ENCODE results near the gene ETV6.

ETV6 gene

DNA sequence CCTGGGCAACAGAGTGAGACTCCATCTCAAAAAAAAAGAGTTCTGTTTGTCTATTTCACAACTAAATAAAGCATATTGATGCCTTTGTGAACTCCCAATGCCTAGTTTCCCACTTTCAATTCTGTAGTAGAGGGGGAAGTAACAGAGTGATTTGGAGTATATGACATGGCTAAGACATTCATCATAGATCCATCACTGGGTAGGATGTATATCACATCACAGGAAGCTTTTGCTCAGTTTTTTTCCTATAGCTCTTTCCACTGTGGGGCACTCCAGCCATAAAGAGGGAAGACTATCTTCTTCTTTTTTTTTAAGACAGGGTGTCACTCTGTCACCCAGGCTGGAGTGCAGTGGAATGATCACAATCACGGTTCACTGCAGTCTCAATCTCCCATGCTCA is 267.3 kb downstream of the ETV6 start:
- CTCF ChIA-PET = no interaction called here
- DNase-seq (ENCODE audit: extremely low spot score) = no peak
- POLR2A ChIA-PET = no interaction called here
- no peak for TF ChIP-seq CTCF (IDR thresholded peaks at IDR 0.05; ENCODE audit: control extremely low read depth, extremely low read depth, low read depth, missing control alignments)

GRCh38 chr12:11917501-11917900 is 268.0 kb downstream of the ETV6 start:
- TF ChIP-seq CTCF (IDR thresholded peaks at IDR 0.05; ENCODE audit: control extremely low read depth, extremely low read depth, low read depth, missing control alignments) = no peak
- POLR2A ChIA-PET = no interaction called here
- DNase-seq (ENCODE audit: extremely low spot score) = no peak
- CTCF ChIA-PET = interaction anchor here (1.3 kb wide), 1 partner anchor 62 kb away, joined by 3 read pairs; no protein-coding TSS in a partner anchor

GRCh38 chr12:11920231-11920630 is 270.8 kb downstream of the ETV6 start:
- no peak for DNase-seq (ENCODE audit: extremely low spot score)
- TF ChIP-seq CTCF (IDR thresholded peaks at IDR 0.05; ENCODE audit: control extremely low read depth, extremely low read depth, low read depth, missing control alignments) = no peak
- ChIA-PET POLR2A (interaction anchor here (0.6 kb wide), 1 partner anchor 30 kb away, joined by 3 read pairs; no protein-coding TSS in a partner anchor), CTCF (interaction anchor here (1.4 to 2.0 kb wide), 2 partner anchors 12 to 13 kb away, joined by 4 to 7 read pairs; no protein-coding TSS in a partner anchor)

- CTCF ChIA-PET = interaction anchor here (1.4 kb wide), 1 partner anchor 42 kb away, joined by 3 read pairs; no protein-coding TSS in a partner anchor
- POLR2A ChIA-PET = no interaction called here
- no peak for TF ChIP-seq CTCF (IDR thresholded peaks at IDR 0.05; ENCODE audit: control extremely low read depth, extremely low read depth, low read depth, missing control alignments)
- DNase-seq (ENCODE audit: extremely low spot score) = no peak
Measured at GRCh38 chr12:11922361-11922760, 272.9 kb downstream of the ETV6 start.

DNA sequence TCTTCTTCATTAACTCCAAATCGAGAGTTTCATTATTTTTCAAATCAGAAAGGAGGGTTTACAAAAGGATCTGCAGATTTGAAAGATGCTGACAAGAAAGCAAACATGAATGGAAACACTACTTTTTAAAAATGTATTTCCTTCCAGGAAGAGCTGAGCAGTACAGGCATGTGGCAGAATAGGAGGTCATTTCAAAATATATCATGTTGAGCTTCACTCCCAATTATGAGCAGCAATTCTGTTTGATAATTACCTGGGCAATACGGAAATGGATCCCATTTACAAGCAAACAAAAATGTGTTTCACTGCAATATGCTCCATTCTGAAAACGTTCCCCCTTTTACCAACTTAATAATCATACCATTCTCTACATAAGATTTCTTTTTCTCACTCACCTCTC is 273.6 kb downstream of the ETV6 start:
- CTCF ChIA-PET = interaction anchor here (0.7 kb wide), 1 partner anchor 25 kb away, joined by 4 read pairs; no protein-coding TSS in a partner anchor
- no peak for TF ChIP-seq CTCF (IDR thresholded peaks at IDR 0.05; ENCODE audit: control extremely low read depth, extremely low read depth, low read depth, missing control alignments)
- no peak for DNase-seq (ENCODE audit: extremely low spot score)
- POLR2A ChIA-PET = no interaction called here

DNA sequence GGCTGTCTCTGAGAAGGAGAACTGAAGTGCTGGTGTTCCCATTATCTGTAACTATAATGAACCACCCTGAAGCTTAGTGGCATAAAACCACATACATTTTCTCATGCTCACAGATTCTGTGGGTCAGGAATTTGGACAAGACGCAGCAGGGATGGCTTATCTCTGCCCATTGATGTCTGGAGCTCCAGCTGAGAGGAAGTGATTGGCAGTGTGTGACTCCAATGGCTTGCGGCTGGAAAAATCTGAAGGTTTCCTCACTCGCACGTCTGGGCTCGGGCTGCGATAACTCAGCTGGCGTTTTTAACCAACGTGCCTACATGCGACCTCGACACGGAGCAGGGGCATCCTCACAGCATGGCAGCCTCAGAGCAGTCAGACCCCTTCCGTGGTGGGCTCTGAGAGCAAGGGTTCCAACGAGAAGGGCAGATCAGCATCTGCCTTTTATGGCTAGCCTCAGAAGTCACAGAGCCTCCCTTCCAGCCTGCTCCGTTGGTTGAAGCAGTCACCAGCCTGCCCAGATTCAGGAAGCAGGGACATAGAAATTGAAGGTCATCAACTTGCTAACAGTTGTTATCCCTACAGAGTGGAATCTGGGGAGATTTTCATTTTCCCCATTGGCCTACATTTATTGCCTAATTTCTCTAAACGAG is 277.9 kb downstream of the ETV6 start:
- DNase-seq (ENCODE audit: extremely low spot score) = no peak
- ChIA-PET CTCF (interaction anchor here (1.4 kb wide), 1 partner anchor 26 kb away, joined by 3 read pairs; no protein-coding TSS in a partner anchor), POLR2A (no interaction called here)
- TF ChIP-seq CTCF (IDR thresholded peaks at IDR 0.05; ENCODE audit: control extremely low read depth, extremely low read depth, low read depth, missing control alignments) = no peak

Data from GM10248 (cell line).